GM23338 (cell line): ENCODE measurements around the gene CD6. TPM values are rescaled to one million over a fixed set of nuclear protein-coding genes. Genes with fewer than 3 reads are reported as not detected.

ENCODE experiments used
- ATAC-seq: fragments of 200-7000 bp; cut with Tn5 transposase; 3 replicates; pipeline ENCODE4 v1.9.1; 2020
- DNase-seq: peaks from one replicate; pipeline ENCODE4 v3.0.0-alpha.2; 2015; ENCODE audit warnings: low spot score
- H2AFZ ChIP-seq: fragments of 200-600 bp; sonication (generic); 2 replicates; pipeline ENCODE4 v1.8.0; 2016; ENCODE audit warnings: antibody characterized with exemption, mild to moderate bottlenecking, moderate library complexity
- H3F3A ChIP-seq: fragments of 200-600 bp; sonication (generic); replicated peaks from 2 replicates; pipeline ENCODE4 v1.8.0; 2017; ENCODE audit warnings: antibody characterized with exemption, mixed run types, low read depth
- H3K27ac ChIP-seq: fragments of 200-600 bp; sonication (generic); 2 replicates; pipeline ENCODE4 v1.6.1; 2016; ENCODE audit warnings: low read depth
- H3K27me3 ChIP-seq: fragments of 200-600 bp; sonication (generic); 2 replicates; pipeline ENCODE4 v1.8.0; 2016; ENCODE audit warnings: mild to moderate bottlenecking, mixed run types, moderate library complexity; ENCODE audit not compliant: insufficient read depth
- H3K36me3 ChIP-seq: fragments of 200-600 bp; sonication (generic); 2 replicates; pipeline ENCODE4 v1.8.0; 2016; ENCODE audit warnings: mild to moderate bottlenecking; ENCODE audit not compliant: insufficient read depth
- H3K4me1 ChIP-seq: fragments of 200-600 bp; sonication (generic); 2 replicates; pipeline ENCODE4 v1.8.0; 2016; ENCODE audit warnings: mild to moderate bottlenecking, moderate library complexity; ENCODE audit not compliant: insufficient read depth
- H3K4me2 ChIP-seq: fragments of 200-600 bp; sonication (generic); 2 replicates; pipeline ENCODE4 v1.7.1; 2017; ENCODE audit warnings: mixed run types
- H3K4me3 ChIP-seq: fragments of 200-600 bp; sonication (generic); 2 replicates; pipeline ENCODE4 v1.6.1; 2016; ENCODE audit warnings: mixed run types
- H3K79me2 ChIP-seq: fragments of 200-600 bp; sonication (generic); replicated peaks from 2 replicates; pipeline ENCODE4 v1.8.0; 2017; ENCODE audit warnings: mild to moderate bottlenecking; ENCODE audit not compliant: insufficient read depth
- H3K9me2 ChIP-seq: fragments of 200-600 bp; sonication (generic); 2 replicates; pipeline ENCODE4 v1.8.0; 2017; ENCODE audit not compliant: insufficient read depth
- H4K20me1 ChIP-seq: fragments of 200-600 bp; sonication (generic); replicated peaks from 2 replicates; pipeline ENCODE4 v1.8.0; 2017; ENCODE audit warnings: mild to moderate bottlenecking; ENCODE audit not compliant: insufficient read depth
- H3K27ac Mint-ChIP-seq: 2 replicates; pipeline ENCODE4 v1.8.0; 2020; ENCODE audit warnings: inconsistent platforms, mild to moderate bottlenecking, moderate library complexity, mixed read lengths
- H3K27me3 Mint-ChIP-seq: 3 replicates; pipeline ENCODE4 v1.8.0; 2022; ENCODE audit warnings: low read depth, mild to moderate bottlenecking, moderate library complexity, mixed read lengths, inconsistent platforms; ENCODE audit not compliant: insufficient read depth, poor library complexity
- H3K36me3 Mint-ChIP-seq: 3 replicates; pipeline ENCODE4 v1.8.0; 2021; ENCODE audit warnings: low read depth, mild to moderate bottlenecking, inconsistent platforms, moderate library complexity, mixed read lengths
- H3K4me1 Mint-ChIP-seq: 3 replicates; pipeline ENCODE4 v1.8.0; 2020; ENCODE audit warnings: mild to moderate bottlenecking, inconsistent platforms, mixed read lengths
- H3K4me3 Mint-ChIP-seq: 3 replicates; pipeline ENCODE4 v1.8.0; 2021; ENCODE audit warnings: moderate library complexity, mild to moderate bottlenecking, inconsistent platforms, mixed read lengths
- H3K9me3 Mint-ChIP-seq: 3 replicates; pipeline ENCODE4 v1.8.0; 2020; ENCODE audit warnings: moderate library complexity, mild to moderate bottlenecking, inconsistent platforms, mixed read lengths
- CREB1 ChIP-seq: fragments of 250-450 bp; sonication (Bioruptor Pico); IDR thresholded peaks from 2 replicates; pipeline ENCODE4 v1.5.0; 2020; ENCODE audit warnings: low read depth, mild to moderate bottlenecking, moderate library complexity
- CTCF ChIP-seq, 2 experiments: fragments of 200-600 bp in 1 of 2; sonication (generic) in 1 of 2; conservative IDR thresholded peaks; 2 replicates each; pipeline versions ENCODE4 v1.5.1 to v1.6.1; 2016 to 2017; ENCODE audit warnings: antibody characterized with exemption in 2 of 2, low read depth in 2 of 2, mild to moderate bottlenecking in 2 of 2, moderate library complexity in 1 of 2
- ETS1 ChIP-seq: IDR thresholded peaks from 2 replicates; pipeline ENCODE4 v1.6.1; 2016; ENCODE audit warnings: antibody characterized with exemption
- EZH2 ChIP-seq: fragments of 200-600 bp; sonication (generic); IDR thresholded peaks from one replicate; pipeline ENCODE4 v1.8.0; 2017; ENCODE audit warnings: antibody characterized with exemption, mild to moderate bottlenecking, low read depth; ENCODE audit not compliant: unreplicated experiment
- EZH2phosphoT487 ChIP-seq: fragments of 200-600 bp; sonication (generic); IDR thresholded peaks from one replicate; pipeline ENCODE4 v1.8.1; 2018; ENCODE audit warnings: antibody characterized with exemption; ENCODE audit not compliant: unreplicated experiment
- POLR2AphosphoS5 ChIP-seq: IDR thresholded peaks from 2 replicates; pipeline ENCODE4 v1.6.1; 2016; ENCODE audit warnings: antibody characterized with exemption, low read depth
- STAT1 ChIP-seq: IDR thresholded peaks from one replicate; pipeline ENCODE4 v1.6.1; 2016; ENCODE audit warnings: antibody characterized with exemption; ENCODE audit not compliant: unreplicated experiment
- ZNF114 ChIP-seq: fragments of 250-450 bp; sonication (Bioruptor Pico); IDR thresholded peaks from 2 replicates; pipeline ENCODE4 v1.5.0; 2020; ENCODE audit warnings: mild to moderate bottlenecking, moderate library complexity
- ZNF462 ChIP-seq: fragments of 250-450 bp; sonication (Bioruptor Pico); IDR thresholded peaks from 2 replicates; pipeline ENCODE4 v1.5.0; 2020; ENCODE audit warnings: mild to moderate bottlenecking, moderate library complexity
- polyA plus RNA-seq: library from polyadenylated mRNA; unstranded; fragments of >200 nt; fragmentation: Nextera tagmentation; extraction: Ambion mirVana; gene quantifications from 2 replicates; pipeline ENCODE4 v1.2.1, GENCODE V29; 2016
- total RNA-seq: library from RNA; depleted of rRNA; stranded (reverse); fragments of >200 nt; shearing (Covaris generic); gene quantifications from 2 replicates; pipeline ENCODE4 v1.2.3, GENCODE V29; 2014

Gene CD6
- total and polyA plus RNA-seq, 2 experiments from 2014 or later, result 0.49 TPM; not detected in 1

- no peaks in the 10 kb centered on the region for H3K4me1 Mint-ChIP-seq
- Histone ChIP-seq H3F3A (no peaks in the 10 kb centered on the region), H3K27ac (no peak overlapping the region), H2AFZ (no peak overlapping the region), H3K4me2 (no peak overlapping the region), H3K36me3 (no peaks in the 10 kb centered on the region), H3K79me2 (no peaks in the 10 kb centered on the region), H3K4me3 (no peak overlapping the region), H3K27me3 (no peaks in the 10 kb centered on the region), H3K9me2 (no peaks in the 10 kb centered on the region), H4K20me1 (no peaks in the 10 kb centered on the region), H3K4me1 (no peaks in the 10 kb centered on the region)
- no peak overlapping the region for H3K27ac Mint-ChIP-seq
- DNase-seq (no peak), ATAC-seq (no peak)
- peaks cover 7% of the 10 kb centered on the region for H3K27me3 Mint-ChIP-seq
- H3K4me3 Mint-ChIP-seq, result no peak overlapping the region
- H3K36me3 Mint-ChIP-seq, result no peaks in the 10 kb centered on the region
- no peaks in the 10 kb centered on the region; the same call in 2 of the 3 replicates for H3K9me3 Mint-ChIP-seq
- TF ChIP-seq EZH2, result no peak
- TF ChIP-seq CTCF (conservative IDR thresholded peaks at IDR 0.05; ENCODE audit: low read depth in 2 of 2), result no peak
- TF ChIP-seq ZNF114 (CRISPR knock-in tag), result no peak
- TF ChIP-seq EZH2phosphoT487, result no peak
- no peak for TF ChIP-seq POLR2AphosphoS5
- no peak for TF ChIP-seq ETS1
Measured at GRCh38 chr11:61048368-61049062, 77.0 kb downstream of the CD6 start.

- H3K4me3 Mint-ChIP-seq, result no peak overlapping the region
- no peak overlapping the region for H3K4me3 ChIP-seq
- H3F3A ChIP-seq, result no peaks in the 10 kb centered on the region
- H3K27me3 ChIP-seq, result no peaks in the 10 kb centered on the region
- no peak overlapping the region for H3K27ac ChIP-seq
- H3K36me3 Mint-ChIP-seq, result no peaks in the 10 kb centered on the region
- H3K9me2 ChIP-seq, result no peaks in the 10 kb centered on the region
- H3K79me2 ChIP-seq, result no peaks in the 10 kb centered on the region
- H3K36me3 ChIP-seq, result no peaks in the 10 kb centered on the region
- H3K4me2 ChIP-seq, result no peak overlapping the region
- H4K20me1 ChIP-seq, result no peaks in the 10 kb centered on the region
- no peaks in the 10 kb centered on the region; the same call in 2 of the 3 replicates for H3K9me3 Mint-ChIP-seq
- H2AFZ ChIP-seq, result no peak overlapping the region
- no peaks in the 10 kb centered on the region for H3K4me1 Mint-ChIP-seq
- DNase-seq (no peak), ATAC-seq (no peak)
- H3K4me1 ChIP-seq, result no peaks in the 10 kb centered on the region
- H3K27ac Mint-ChIP-seq, result no peak overlapping the region
- peaks cover 7% of the 10 kb centered on the region for H3K27me3 Mint-ChIP-seq
- TF ChIP-seq STAT1, result no peak
- no peak for TF ChIP-seq ZNF462
- no peak for TF ChIP-seq CREB1 (CRISPR knock-in tag)
Measured at GRCh38 chr11:61049063-61049377, 77.5 kb downstream of the CD6 start.
